BLaER1 (cell line): Measurements from ENCODE around the gene CYP46A1.

Source experiments
- H3K27ac ChIP-seq: shearing (Covaris generic); formaldehyde crosslinking; 2 replicates; pipeline ENCODE4 v1.8.1; 2022
- H3K27me3 ChIP-seq: shearing (Covaris generic); formaldehyde crosslinking; 2 replicates; pipeline ENCODE4 v1.8.1; 2022
- H3K36me3 ChIP-seq: shearing (Covaris generic); formaldehyde crosslinking; 2 replicates; pipeline ENCODE4 v1.8.1; 2022
- H3K4me1 ChIP-seq: shearing (Covaris generic); formaldehyde crosslinking; 2 replicates; pipeline ENCODE4 v1.8.1; 2022
- H3K4me2 ChIP-seq: shearing (Covaris generic); formaldehyde crosslinking; 2 replicates; pipeline ENCODE4 v1.8.1; 2022
- H3K4me3 ChIP-seq: shearing (Covaris generic); formaldehyde crosslinking; 2 replicates; pipeline ENCODE4 v1.8.1; 2022
- H3K9ac ChIP-seq: shearing (Covaris generic); formaldehyde crosslinking; 2 replicates; pipeline ENCODE4 v1.8.1; 2022
- H3K9me3 ChIP-seq: shearing (Covaris generic); formaldehyde crosslinking; 2 replicates; pipeline ENCODE4 v1.8.1; 2022
- H4K20me1 ChIP-seq: shearing (Covaris generic); formaldehyde crosslinking; 2 replicates; pipeline ENCODE4 v1.8.1; 2022
- Cebpa-rat ChIP-seq: shearing (Covaris generic); IDR thresholded peaks from 2 replicates; pipeline ENCODE4 v1.8.1; 2022

Gene CYP46A1

DNA sequence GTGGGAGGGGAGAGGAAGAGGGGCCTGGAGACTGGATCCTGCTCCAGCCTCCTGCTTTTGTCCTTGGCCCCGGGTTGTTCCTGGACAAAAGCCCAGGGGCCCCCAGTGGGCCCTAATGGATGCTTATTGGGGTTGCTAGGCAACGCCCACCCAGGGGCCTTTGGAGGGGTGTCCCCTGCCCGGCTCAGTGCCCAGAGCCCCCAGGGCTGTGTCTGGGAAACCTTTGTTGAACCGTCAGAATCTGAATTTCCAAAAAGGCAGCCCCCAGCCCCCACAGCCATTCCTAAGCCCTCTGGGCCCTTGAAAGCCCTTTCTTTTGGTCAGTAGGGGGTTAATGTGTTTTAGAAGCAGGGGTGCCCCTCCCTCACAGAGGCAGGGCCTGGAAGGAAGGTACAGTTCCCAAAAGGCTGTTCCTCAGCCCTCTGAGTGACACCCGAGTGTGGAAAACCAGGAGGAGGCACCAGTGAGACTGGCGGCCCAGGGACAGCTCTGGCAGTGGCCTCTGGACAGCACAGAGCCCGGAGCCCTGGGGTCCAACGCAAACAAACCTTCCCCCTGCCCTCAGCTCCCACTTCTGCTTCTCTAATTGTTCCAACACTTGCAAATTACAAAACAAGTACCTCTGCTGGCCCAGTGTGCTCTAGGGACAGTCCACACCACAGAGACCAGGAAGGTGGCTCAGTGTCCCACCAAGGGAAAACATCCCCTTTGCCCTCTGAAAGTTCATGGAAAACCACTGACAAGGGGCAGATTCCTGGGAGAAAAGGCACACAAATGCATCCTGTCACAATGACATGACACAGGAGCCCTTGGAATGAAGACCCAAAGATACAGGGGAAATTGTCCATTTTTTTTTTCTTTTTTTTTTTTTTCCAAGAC lies 19.8 kb upstream of the CYP46A1 start:
- Histone ChIP-seq H3K27me3 (peaks cover 6% of the 10 kb centered on the region; the same call in 1 of the 2 replicates), H3K27ac (peak overlapping the region; percentile 94), H3K4me2 (peak overlapping the region; percentile 96), H3K9ac (peak overlapping the region; percentile 69), H3K4me1 (peaks cover 87% of the 10 kb centered on the region), H3K9me3 (no peaks in the 10 kb centered on the region), H3K4me3 (peak overlapping the region; percentile 36), H4K20me1 (no peaks in the 10 kb centered on the region), H3K36me3 (no peaks in the 10 kb centered on the region)
- no peak for TF ChIP-seq Cebpa-rat

DNA sequence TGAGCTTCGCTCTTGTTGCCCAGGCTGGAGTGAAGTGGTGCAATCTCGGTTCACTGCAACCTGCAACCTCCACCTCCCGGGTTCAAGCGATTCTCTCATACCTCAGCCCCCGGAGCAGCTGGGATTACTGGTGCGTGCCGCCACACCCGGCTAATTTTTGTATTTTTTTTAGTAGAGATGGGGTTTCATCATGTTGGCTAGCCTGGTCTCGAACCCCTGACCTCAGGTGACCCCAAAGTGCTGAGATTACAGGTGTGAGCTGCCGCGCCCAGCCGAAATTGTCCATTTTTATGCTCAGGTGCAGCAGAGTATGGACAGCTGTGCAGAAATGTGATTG lies 19.2 kb upstream of the CYP46A1 start:
- Histone ChIP-seq H3K4me3 (0 out of 2 replicates have a peak overlapping the region, but pooled peaks have one; percentile 36), H4K20me1 (no peaks in the 10 kb centered on the region), H3K4me1 (peaks cover 83% of the 10 kb centered on the region), H3K36me3 (no peaks in the 10 kb centered on the region), H3K9ac (peak overlapping the region; percentile 69), H3K27ac (peak overlapping the region; percentile 94), H3K4me2 (peak overlapping the region; percentile 96), H3K9me3 (no peaks in the 10 kb centered on the region), H3K27me3 (peaks cover 4% of the 10 kb centered on the region; the same call in 1 of the 2 replicates)
- peak; percentile 92 for TF ChIP-seq Cebpa-rat

DNA sequence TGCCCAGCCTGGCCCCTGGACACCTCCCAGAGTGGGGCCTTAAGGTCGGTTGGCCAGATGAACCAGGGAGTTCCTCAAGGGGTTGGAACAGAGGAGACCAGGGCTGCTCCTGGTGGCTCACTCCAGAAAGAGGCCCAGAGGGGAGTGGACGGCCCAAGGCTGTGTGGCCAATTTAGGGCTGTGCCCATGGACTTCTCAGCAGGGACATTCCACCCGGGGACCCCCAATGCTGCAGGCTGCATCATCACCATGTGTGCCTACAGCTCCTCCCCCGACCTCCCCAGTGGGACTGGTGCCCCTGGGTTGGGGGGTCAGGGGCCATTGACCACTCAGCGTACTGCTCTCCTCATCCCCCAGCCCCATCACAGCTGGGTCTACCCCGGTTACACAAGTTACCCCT lies 17.6 kb upstream of the CYP46A1 start:
- no peaks in the 10 kb centered on the region for H3K9me3 ChIP-seq
- H3K36me3 ChIP-seq: no peaks in the 10 kb centered on the region
- peak overlapping the region; percentile 94 for H3K27ac ChIP-seq
- no peaks in the 10 kb centered on the region for H4K20me1 ChIP-seq
- peak overlapping the region; percentile 38; the same call in 1 of the 2 replicates for H3K9ac ChIP-seq
- no peak for TF ChIP-seq Cebpa-rat
- peak overlapping the region; percentile 96 for H3K4me2 ChIP-seq
- H3K27me3 ChIP-seq: no peaks in the 10 kb centered on the region
- no peak overlapping the region for H3K4me3 ChIP-seq
- H3K4me1 ChIP-seq: peaks cover 67% of the 10 kb centered on the region

DNA sequence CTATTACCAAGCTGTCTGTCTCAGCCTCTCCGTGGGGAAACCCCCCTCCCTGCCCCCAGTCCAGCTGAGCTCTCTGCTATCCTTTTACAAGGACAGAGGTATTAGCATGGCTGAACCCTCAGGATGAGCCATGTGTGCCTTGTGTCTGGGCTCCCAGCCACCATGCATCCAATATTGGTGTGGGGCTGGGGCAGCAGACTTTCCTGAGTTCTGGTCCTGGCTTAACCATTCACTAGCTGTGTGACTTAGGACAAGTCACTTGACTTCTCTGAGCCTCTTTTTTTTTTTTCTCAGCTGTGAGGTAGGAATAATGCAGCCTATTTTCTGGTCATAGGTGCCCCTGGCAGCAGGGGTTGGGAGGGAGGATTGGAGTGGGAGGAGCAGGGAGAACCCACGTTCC lies 17.1 kb upstream of the CYP46A1 start:
- Histone ChIP-seq H3K27me3 (no peaks in the 10 kb centered on the region), H3K4me2 (peak overlapping the region; percentile 96), H3K4me3 (no peak overlapping the region), H3K9me3 (no peaks in the 10 kb centered on the region), H3K27ac (peak overlapping the region; percentile 94), H3K9ac (no peak overlapping the region), H4K20me1 (no peaks in the 10 kb centered on the region), H3K36me3 (no peaks in the 10 kb centered on the region), H3K4me1 (peaks cover 65% of the 10 kb centered on the region)
- TF ChIP-seq Cebpa-rat: no peak

DNA sequence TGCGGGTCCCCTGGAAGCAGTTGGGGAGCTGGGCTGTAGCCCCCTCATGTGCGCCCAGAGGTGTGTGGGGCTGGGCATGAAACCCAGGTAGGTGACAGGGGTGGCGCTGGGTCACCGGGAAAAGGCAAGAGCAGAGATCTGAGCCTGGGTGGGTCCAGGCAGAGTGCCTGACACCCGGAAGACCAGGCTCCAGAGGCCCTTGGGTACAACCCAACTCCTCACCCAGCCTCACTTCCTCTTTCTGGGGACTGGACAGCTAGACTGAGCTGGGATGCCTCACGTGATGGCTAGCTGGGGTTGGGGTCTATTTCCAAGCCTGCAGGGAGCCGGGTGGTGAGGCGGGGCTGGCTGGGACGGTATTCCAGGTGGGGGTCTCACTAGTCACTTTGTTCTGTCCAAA lies 16.3 kb upstream of the CYP46A1 start:
- Histone ChIP-seq H3K9me3 (no peaks in the 10 kb centered on the region), H3K36me3 (no peaks in the 10 kb centered on the region), H3K4me1 (peaks cover 65% of the 10 kb centered on the region), H3K9ac (no peak overlapping the region), H3K27ac (peak overlapping the region; percentile 94), H3K27me3 (no peaks in the 10 kb centered on the region), H3K4me2 (peak overlapping the region; percentile 96), H3K4me3 (no peak overlapping the region), H4K20me1 (no peaks in the 10 kb centered on the region)
- TF ChIP-seq Cebpa-rat: no peak

DNA sequence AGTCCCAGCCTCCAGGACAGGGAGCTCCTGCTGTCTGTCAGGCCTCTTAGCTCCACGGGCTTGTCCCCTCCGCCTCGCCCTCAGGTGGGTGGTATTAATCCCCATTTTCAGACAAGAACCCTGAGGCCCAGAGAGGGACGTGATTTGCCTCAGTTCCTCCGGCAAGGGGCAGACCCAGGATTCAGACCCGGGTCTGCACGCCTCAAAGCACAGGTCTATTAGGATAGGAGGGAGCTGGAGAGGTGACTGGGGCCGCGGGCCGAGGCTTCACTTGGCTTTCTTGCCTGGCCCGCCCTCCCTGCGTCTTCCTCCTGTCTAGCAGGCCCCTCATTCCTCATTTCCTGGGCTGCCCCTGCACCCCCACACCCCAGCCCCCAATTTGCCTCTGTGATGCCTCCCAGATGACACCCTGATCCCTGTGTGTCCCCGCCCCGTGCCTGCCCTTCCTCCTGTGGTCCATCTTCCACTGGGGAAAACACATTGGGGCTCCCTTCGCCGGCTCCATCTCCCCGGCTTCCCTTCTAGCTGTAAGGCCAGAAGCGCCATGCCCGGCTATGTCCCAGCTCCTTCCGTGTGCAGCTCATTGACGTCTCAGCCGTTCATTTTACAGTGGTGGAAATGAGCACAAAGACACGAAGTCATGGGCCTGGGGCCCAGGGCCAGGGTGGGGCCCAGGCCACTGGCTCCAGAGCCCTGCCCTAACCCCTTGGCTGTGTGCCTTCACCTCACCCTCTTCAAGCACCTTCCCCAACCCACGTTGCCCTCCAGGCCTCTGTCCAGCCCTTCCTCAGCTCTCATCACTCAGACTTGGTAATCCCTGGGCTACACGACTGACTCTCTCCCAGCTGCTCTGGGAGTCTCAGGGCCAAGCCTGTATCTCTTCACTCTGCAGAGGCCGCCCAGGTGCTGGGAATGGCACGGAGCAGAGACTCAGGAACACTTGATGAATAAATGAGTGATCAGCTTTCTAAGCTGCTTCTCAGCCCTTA lies 15.5 kb upstream of the CYP46A1 start:
- Histone ChIP-seq H3K4me2 (peak overlapping the region; percentile 96), H3K36me3 (no peaks in the 10 kb centered on the region), H3K27ac (peak overlapping the region; percentile 94), H3K9me3 (no peaks in the 10 kb centered on the region), H3K9ac (no peak overlapping the region), H3K27me3 (no peaks in the 10 kb centered on the region), H4K20me1 (no peaks in the 10 kb centered on the region), H3K4me1 (peaks cover 63% of the 10 kb centered on the region), H3K4me3 (no peak overlapping the region)
- no peak for TF ChIP-seq Cebpa-rat

DNA sequence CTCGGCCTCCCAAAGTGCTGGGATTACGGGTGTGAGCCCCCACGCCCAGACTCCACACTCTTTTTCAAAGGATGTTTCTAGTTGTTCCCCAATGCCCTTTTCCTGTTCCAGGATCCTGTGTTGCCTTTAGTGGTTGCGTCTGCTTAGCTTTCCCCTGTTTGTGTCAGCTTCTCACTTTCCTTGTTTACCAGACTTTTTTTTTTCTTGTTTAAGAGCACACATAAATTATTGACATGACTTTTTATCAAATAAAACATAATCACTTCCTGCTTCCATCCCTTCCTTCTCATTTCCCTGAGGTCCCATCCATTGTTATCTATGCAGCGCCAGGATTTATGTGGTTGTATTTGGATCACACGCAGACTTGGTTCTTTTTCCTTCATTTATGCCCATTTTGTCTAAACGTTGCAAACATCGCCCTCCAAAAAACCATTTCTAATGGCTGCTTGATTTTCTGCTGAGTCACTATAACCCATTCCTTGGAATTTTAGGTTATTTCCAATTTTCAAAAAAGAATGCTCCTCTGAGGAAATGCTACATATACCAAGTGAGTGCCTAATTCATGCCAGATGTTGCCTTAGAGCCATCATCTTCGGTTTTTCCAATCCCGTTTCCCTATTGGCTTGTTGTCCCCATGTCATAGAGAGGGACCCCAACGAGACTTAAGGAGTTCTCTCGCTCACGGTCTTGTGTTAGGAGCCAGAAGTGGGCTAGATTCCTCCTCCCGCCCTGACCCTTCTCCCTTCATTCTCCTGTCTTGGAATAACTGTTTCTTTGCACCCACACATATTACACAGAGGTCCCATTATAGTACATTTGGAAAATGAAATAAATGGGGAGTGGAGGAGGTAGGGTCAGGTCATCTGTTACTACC lies 13.5 kb upstream of the CYP46A1 start:
- H3K27ac ChIP-seq: no peak overlapping the region

DNA sequence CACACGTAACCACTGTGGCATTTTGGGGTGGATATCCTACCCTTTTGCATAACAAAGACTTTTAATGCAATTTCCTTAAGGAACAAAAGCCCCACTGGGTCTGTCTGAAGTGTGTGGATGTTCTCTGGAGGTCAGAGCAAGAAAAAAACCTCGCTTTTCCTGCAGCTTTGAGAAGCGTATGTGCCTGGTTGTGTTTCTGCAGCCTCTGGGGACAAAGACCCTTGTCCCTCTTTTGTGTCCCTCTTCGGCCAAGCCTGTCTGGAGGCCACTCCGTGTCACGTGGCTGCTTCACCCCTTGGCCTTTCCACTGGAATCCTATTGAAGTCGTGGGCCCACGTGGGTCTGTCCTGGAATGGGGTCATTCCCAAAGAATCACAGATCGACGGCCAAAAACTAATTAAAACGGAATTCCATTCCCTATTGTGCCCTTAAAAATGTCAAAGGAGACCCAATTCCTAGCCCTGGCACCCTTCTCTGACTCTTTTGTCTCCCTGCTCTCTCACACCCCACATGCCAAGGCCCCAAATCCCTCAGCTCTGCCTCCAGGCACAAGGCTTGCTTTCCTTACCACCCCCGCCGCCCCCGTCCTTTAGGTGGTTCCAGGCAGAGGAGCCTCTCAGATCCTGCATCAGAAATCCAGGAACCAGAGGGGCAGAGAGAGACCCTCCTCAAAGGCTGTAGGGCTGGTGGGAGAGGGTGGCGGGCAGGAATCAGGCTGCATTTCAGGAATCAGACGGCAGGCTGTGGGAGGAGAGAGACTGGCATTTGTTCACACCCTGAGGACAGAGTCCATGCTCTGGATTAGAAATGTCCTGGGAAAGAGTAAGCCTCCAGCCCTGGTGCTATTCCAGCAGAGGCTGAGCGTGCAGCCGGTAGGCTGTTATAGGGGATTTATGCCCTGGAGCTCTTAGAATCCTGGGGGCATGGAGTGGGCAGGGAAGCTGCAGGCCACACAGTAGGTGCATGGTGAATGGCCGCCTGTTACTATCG lies 12.6 kb upstream of the CYP46A1 start:
- H3K9me3 ChIP-seq: no peaks in the 10 kb centered on the region
- no peaks in the 10 kb centered on the region for H4K20me1 ChIP-seq
- no peaks in the 10 kb centered on the region for H3K27me3 ChIP-seq
- peak overlapping the region; percentile 73 for H3K27ac ChIP-seq
- peaks cover 34% of the 10 kb centered on the region for H3K4me1 ChIP-seq
- TF ChIP-seq Cebpa-rat: no peak
- no peak overlapping the region for H3K9ac ChIP-seq
- no peaks in the 10 kb centered on the region for H3K36me3 ChIP-seq
- peak overlapping the region; percentile 82 for H3K4me2 ChIP-seq
- no peak overlapping the region for H3K4me3 ChIP-seq

More for the DNA sequence above, 13.5 kb upstream of the CYP46A1 start:
- H3K36me3 ChIP-seq: no peaks in the 10 kb centered on the region
- peaks cover 43% of the 10 kb centered on the region for H3K4me1 ChIP-seq
- no peak for TF ChIP-seq Cebpa-rat
- no peak overlapping the region for H3K4me2 ChIP-seq
- no peaks in the 10 kb centered on the region for H3K9me3 ChIP-seq
- H4K20me1 ChIP-seq: no peaks in the 10 kb centered on the region
- H3K4me3 ChIP-seq: no peak overlapping the region
- H3K9ac ChIP-seq: no peak overlapping the region
- H3K27me3 ChIP-seq: no peaks in the 10 kb centered on the region
